T-helper 17 cell (primary cell): ENCODE measurements around the gene ASB15. TPM values are rescaled to one million over a fixed set of nuclear protein-coding genes. Genes with fewer than 3 reads are reported as not detected.

Experiments used
- ATAC-seq: fragments of 150-1000 bp; cut with Tn5 transposase; 2 replicates; pipeline ENCODE4 v1.10.0; 2021; ENCODE audit warnings: mild to moderate bottlenecking, moderate library complexity
- DNase-seq, 3 donors: peaks; one replicate each; pipeline versions ENCODE4 v3.0.0 to v3.0.0-alpha.2; 2020 to 2021
- H3K9me3 ChIP-seq: one replicate; pipeline ENCODE4 v1.7.0; 2013; ENCODE audit warnings: low read length, mild to moderate bottlenecking; ENCODE audit not compliant: control insufficient read depth, poor library complexity, severe bottlenecking
- H3K27ac Mint-ChIP-seq: one replicate; pipeline ENCODE4 v1.8.0; 2022; ENCODE audit warnings: mild to moderate bottlenecking, moderate library complexity, mixed read lengths
- H3K27me3 Mint-ChIP-seq: one replicate; pipeline ENCODE4 v1.8.0; 2022; ENCODE audit warnings: mixed read lengths
- H3K36me3 Mint-ChIP-seq: one replicate; pipeline ENCODE4 v1.8.0; 2022; ENCODE audit warnings: low read depth, mixed read lengths
- H3K4me1 Mint-ChIP-seq: one replicate; pipeline ENCODE4 v1.8.0; 2022; ENCODE audit warnings: mild to moderate bottlenecking, mixed read lengths
- H3K4me3 Mint-ChIP-seq: one replicate; pipeline ENCODE4 v1.8.0; 2022; ENCODE audit warnings: mild to moderate bottlenecking, moderate library complexity, mixed read lengths
- total RNA-seq, 4 donors: library from RNA in 2 of 4; stranded (reverse) in 2 of 4; gene quantifications; one replicate each; pipeline ENCODE4 v1.2.3 and lab custom pipeline; 2022 to 2026

The ASB15 gene
- total RNA-seq, 2 donors from 2014 or later, result not detected

GRCh38 chr7:123665896-123666295 lies 64.3 kb downstream of the ASB15 start:
- Mint-ChIP-seq H3K4me1 (no peaks in the 10 kb centered on the region), H3K4me3 (no peak overlapping the region), H3K27me3 (peaks cover 31% of the 10 kb centered on the region), H3K27ac (no peak overlapping the region), H3K36me3 (peaks cover 3% of the 10 kb centered on the region)
- DNase-seq (no peak), ATAC-seq (no peak)
- no peaks in the 10 kb centered on the region for H3K9me3 ChIP-seq

GRCh38 chr7:123666492-123666891 lies 64.9 kb downstream of the ASB15 start:
- H3K9me3 ChIP-seq, result no peaks in the 10 kb centered on the region
- ATAC-seq (no peak), DNase-seq (no peak)
- Mint-ChIP-seq H3K4me3 (no peak overlapping the region), H3K36me3 (no peaks in the 10 kb centered on the region), H3K4me1 (no peaks in the 10 kb centered on the region), H3K27me3 (peaks cover 26% of the 10 kb centered on the region), H3K27ac (no peak overlapping the region)

GRCh38 chr7:123669485-123669884 lies 67.9 kb downstream of the ASB15 start:
- Mint-ChIP-seq H3K27me3 (peaks cover 10% of the 10 kb centered on the region), H3K4me3 (no peak overlapping the region), H3K27ac (no peak overlapping the region), H3K36me3 (no peaks in the 10 kb centered on the region), H3K4me1 (peaks cover 2% of the 10 kb centered on the region)
- ATAC-seq, result no peak
- DNase-seq, result no peak
- no peaks in the 10 kb centered on the region for H3K9me3 ChIP-seq

GRCh38 chr7:123673137-123673732 lies 71.6 kb downstream of the ASB15 start:
- Mint-ChIP-seq H3K27ac (no peak overlapping the region), H3K27me3 (no peaks in the 10 kb centered on the region), H3K4me3 (no peak overlapping the region), H3K4me1 (peaks cover 2% of the 10 kb centered on the region), H3K36me3 (no peaks in the 10 kb centered on the region)
- no peak for DNase-seq
- no peak for ATAC-seq
- H3K9me3 ChIP-seq, result no peaks in the 10 kb centered on the region

GRCh38 chr7:123673752-123674398 lies 72.3 kb downstream of the ASB15 start:
- DNase-seq (no peak), ATAC-seq (no peak)
- Mint-ChIP-seq H3K27me3 (no peaks in the 10 kb centered on the region), H3K4me3 (no peak overlapping the region), H3K36me3 (no peaks in the 10 kb centered on the region), H3K27ac (no peak overlapping the region), H3K4me1 (peaks cover 2% of the 10 kb centered on the region)
- H3K9me3 ChIP-seq, result no peaks in the 10 kb centered on the region

GRCh38 chr7:123674399-123675180 lies 73.0 kb downstream of the ASB15 start:
- ATAC-seq (no peak), DNase-seq (no peak)
- Mint-ChIP-seq H3K4me1 (peaks cover 2% of the 10 kb centered on the region), H3K27me3 (no peaks in the 10 kb centered on the region), H3K4me3 (no peak overlapping the region), H3K36me3 (no peaks in the 10 kb centered on the region), H3K27ac (no peak overlapping the region)
- no peaks in the 10 kb centered on the region for H3K9me3 ChIP-seq

GRCh38 chr7:123675181-123675473 lies 73.5 kb downstream of the ASB15 start:
- Mint-ChIP-seq H3K4me3 (no peak overlapping the region), H3K36me3 (no peaks in the 10 kb centered on the region), H3K27ac (no peak overlapping the region), H3K27me3 (no peaks in the 10 kb centered on the region), H3K4me1 (peaks cover 2% of the 10 kb centered on the region)
- no peak for ATAC-seq
- DNase-seq, result no peak
- no peaks in the 10 kb centered on the region for H3K9me3 ChIP-seq

GRCh38 chr7:123677061-123677715 lies 75.6 kb downstream of the ASB15 start:
- Mint-ChIP-seq H3K27ac (no peak overlapping the region), H3K4me1 (peaks cover 2% of the 10 kb centered on the region), H3K36me3 (no peaks in the 10 kb centered on the region), H3K27me3 (no peaks in the 10 kb centered on the region), H3K4me3 (no peak overlapping the region)
- no peaks in the 10 kb centered on the region for H3K9me3 ChIP-seq
- ATAC-seq (no peak), DNase-seq (no peak)

- no peak for DNase-seq
- H3K27me3 Mint-ChIP-seq, result no peaks in the 10 kb centered on the region
- no peak overlapping the region for H3K27ac Mint-ChIP-seq
- no peaks in the 10 kb centered on the region for H3K4me1 Mint-ChIP-seq
- no peak for ATAC-seq
- H3K4me3 Mint-ChIP-seq, result no peak overlapping the region
- H3K36me3 Mint-ChIP-seq, result no peaks in the 10 kb centered on the region
- no peaks in the 10 kb centered on the region for H3K9me3 ChIP-seq
Observed at GRCh38 chr7:123679614-123680013, 78.0 kb downstream of the ASB15 start.

GRCh38 chr7:123680580-123680979 lies 79.0 kb downstream of the ASB15 start:
- ATAC-seq (no peak), DNase-seq (no peak)
- H3K9me3 ChIP-seq, result no peaks in the 10 kb centered on the region
- peaks cover 6% of the 10 kb centered on the region for H3K36me3 Mint-ChIP-seq
- no peaks in the 10 kb centered on the region for H3K27me3 Mint-ChIP-seq
- no peak overlapping the region for H3K4me3 Mint-ChIP-seq
- no peak overlapping the region for H3K27ac Mint-ChIP-seq
- peaks cover 5% of the 10 kb centered on the region for H3K4me1 Mint-ChIP-seq

- peaks cover 6% of the 10 kb centered on the region for H3K36me3 Mint-ChIP-seq
- H3K4me3 Mint-ChIP-seq, result no peak overlapping the region
- H3K4me1 Mint-ChIP-seq, result peaks cover 5% of the 10 kb centered on the region
- no peak overlapping the region for H3K27ac Mint-ChIP-seq
- DNase-seq, result no peak
- H3K9me3 ChIP-seq, result no peaks in the 10 kb centered on the region
- H3K27me3 Mint-ChIP-seq, result no peaks in the 10 kb centered on the region
- ATAC-seq, result no peak
Observed at GRCh38 chr7:123681561-123681960, 79.9 kb downstream of the ASB15 start.

GRCh38 chr7:123682690-123683089 lies 81.1 kb downstream of the ASB15 start:
- Mint-ChIP-seq H3K27me3 (no peaks in the 10 kb centered on the region), H3K36me3 (peaks cover 12% of the 10 kb centered on the region), H3K27ac (no peak overlapping the region), H3K4me3 (no peak overlapping the region), H3K4me1 (peaks cover 13% of the 10 kb centered on the region)
- DNase-seq, result no peak
- H3K9me3 ChIP-seq, result no peaks in the 10 kb centered on the region
- no peak for ATAC-seq

GRCh38 chr7:123687161-123687560 lies 85.5 kb downstream of the ASB15 start:
- DNase-seq (no peak), ATAC-seq (no peak)
- Mint-ChIP-seq H3K27ac (peak overlapping the region; percentile 89), H3K27me3 (no peaks in the 10 kb centered on the region), H3K4me1 (peaks cover 13% of the 10 kb centered on the region), H3K36me3 (peaks cover 14% of the 10 kb centered on the region), H3K4me3 (no peak overlapping the region)
- no peaks in the 10 kb centered on the region for H3K9me3 ChIP-seq
